Measurements from ENCODE around the gene PLEKHH1. TPM values are rescaled to one million over a fixed set of nuclear protein-coding genes. Genes with fewer than 3 reads are reported as not detected.

PLEKHH1 gene
- total and polyA plus RNA-seq, 9 of the 15 experiments (the other 6 are each of a cell fraction or from before 2014, with no cell fraction given): 0.76 to 5.9 (median 2.9) TPM

GRCh38 chr14:67547224-67547780 lies 14.2 kb downstream of the PLEKHH1 start (continued):
- TF ChIP-seq PHB2 (IDR thresholded peaks at IDR 0.05; ENCODE audit: low read depth): no peak

GRCh38 chr14:67549734-67550133 lies 16.6 kb downstream of the PLEKHH1 start:
- no TSS peak for BruUV-seq (replicated peaks)
- Histone ChIP-seq H2AFZ (ENCODE audit: low read depth, low read length) (no peak overlapping the region), H3K27ac (ENCODE audit: extremely low read depth, low read depth, low read length) (no peak overlapping the region), H3K9ac (ENCODE audit: insufficient read depth in 1 of 2, low read depth in 2 of 2, low read length in 2 of 2) (no peak overlapping the region), H4K20me1 (replicated peaks; ENCODE audit: control insufficient read depth, insufficient read depth, low read length) (no peaks in the 10 kb centered on the region), H3K27me3 (ENCODE audit: control insufficient read depth in 2 of 2, insufficient read depth in 2 of 2, low read length in 2 of 2) (no peaks in the 10 kb centered on the region), H3K4me2 (ENCODE audit: insufficient read depth, low read length) (no peak overlapping the region), H3K36me3 (ENCODE audit: control insufficient read depth, insufficient read depth, low read length) (no peaks in the 10 kb centered on the region), H3K4me3 (no peak overlapping the region), H3K79me2 (ENCODE audit: control insufficient read depth, insufficient read depth, low read length) (no peaks in the 10 kb centered on the region), H3K4me1 (replicated peaks in 1 of 2; ENCODE audit: control insufficient read depth in 2 of 2, insufficient read depth in 2 of 2, low read length in 2 of 2) (no peaks in the 10 kb centered on the region; a peak in 1 of 5 replicates), H3K9me3 (replicated peaks; ENCODE audit: control insufficient read depth, insufficient read depth, low read depth, low read length) (no peaks in the 10 kb centered on the region), H3K9me1 (ENCODE audit: control insufficient read depth, insufficient read depth, low read length) (no peaks in the 10 kb centered on the region)
- intact Hi-C loops (cut with micrococcal nuclease) (no loop called here), in situ Hi-C loops (cut with MboI) (no loop called here)
- ATAC-seq: no peak
- WGBS (ENCODE audit: insufficient coverage, low coverage, missing lambda C conversion rate): 55% methylated on average over 4 of the region's 4 CpGs
- CTCF ChIA-PET (ENCODE audit: low intra/inter-chr PET ratio): no interaction called here
- no peak for DNase-seq (ENCODE audit: extremely low read depth in 1 of 4, low spot score in 3 of 4)
- FAIRE-seq: no peak
- POLR2A ChIA-PET: no interaction called here
- TF ChIP-seq BRD4 (IDR thresholded peaks at IDR 0.05) (no peak), ZBTB2 (IDR thresholded peaks at IDR 0.05) (no peak), HMBOX1 (IDR thresholded peaks at IDR 0.05) (no peak), ZNF121 (CRISPR knock-in tag; conservative IDR thresholded peaks at IDR 0.05) (no peak), U2AF1 (optimal IDR thresholded peaks at IDR 0.05; ENCODE audit: low read depth, low read length) (no peak), FOXK1 (CRISPR knock-in tag; IDR thresholded peaks at IDR 0.05; ENCODE audit: borderline replicate concordance) (no peak), SMAD3 (CRISPR knock-in tag; conservative IDR thresholded peaks at IDR 0.05) (no peak), GTF2E2 (tag; IDR thresholded peaks at IDR 0.05) (no peak), ZBTB34 (CRISPR knock-in tag; IDR thresholded peaks at IDR 0.05) (no peak), ZNF740 (CRISPR knock-in tag; IDR thresholded peaks at IDR 0.05) (no peak), ZNF740 (tag; IDR thresholded peaks at IDR 0.05) (no peak), ZNF79 (CRISPR knock-in tag; IDR thresholded peaks at IDR 0.05; ENCODE audit: low read depth) (no peak), PURB (CRISPR knock-in tag; IDR thresholded peaks at IDR 0.05; ENCODE audit: low read depth) (no peak), PTRF (tag; IDR thresholded peaks at IDR 0.05) (no peak), NUFIP1 (IDR thresholded peaks at IDR 0.05; ENCODE audit: partially characterized antibody) (no peak), ZNF311 (CRISPR knock-in tag; IDR thresholded peaks at IDR 0.05) (no peak)

Measured in K562 (cell line).